HepG2 (cell line): Measurements from ENCODE around the gene LMBRD2. TPM values are rescaled to one million over a fixed set of nuclear protein-coding genes. Genes with fewer than 3 reads are reported as not detected.

Experiments used
- ATAC-seq: fragments of 200-7000 bp; cut with Tn5 transposase; 3 replicates; pipeline ENCODE4 v1.9.1; 2020; ENCODE audit warnings: mild to moderate bottlenecking, moderate library complexity
- Bru-seq: library from RNA; stranded (reverse); fragments of 400-500 nt; gene quantifications from one replicate; lab custom pipeline; 2021; lab: Mats Ljungman, UMichigan
- BruChase-seq, 2 experiments: library from RNA; stranded (reverse); fragments of 400-500 nt; gene quantifications; one replicate each; lab custom pipeline; 2021; lab: Mats Ljungman, UMichigan
- BruUV-seq: library from RNA; stranded (reverse); fragments of 400-500 nt; replicated peaks from 2 replicates; lab custom pipeline; 2021; lab: Mats Ljungman, UMichigan
- CTCF ChIA-PET: fragments of 300-600 bp; formaldehyde crosslinking; extraction: SDS; loops from one replicate; lab custom pipeline; 2021; ENCODE audit warnings: low total read pairs, inconsistent platforms, low intra/inter-chr PET ratio; lab: Yijun Ruan, JAX
- POLR2A ChIA-PET: fragments of 350-600 bp; sonication (Branson Sonifier 250); formaldehyde crosslinking; loops from one replicate; lab custom pipeline; 2020; ENCODE audit warnings: antibody characterized with exemption, inconsistent platforms; lab: Yijun Ruan, JAX
- DNase-seq: peaks from one replicate; pipeline ENCODE4 v3.0.0-alpha.2; 2015; ENCODE audit warnings: low spot score
- FAIRE-seq: peaks from 3 replicates; lab custom pipeline; 2011; peaks lifted over from hg19 to GRCh38; lab: Jason Lieb, UNC
- H2AFZ ChIP-seq: one replicate; pipeline ENCODE4 v1.6.1; 2011; ENCODE audit warnings: low read length, inconsistent platforms
- H3K27ac ChIP-seq: fragments of 300-600 bp; 3 replicates; pipeline ENCODE4 v1.8.0; 2011; ENCODE audit warnings: mixed run types, mild to moderate bottlenecking, mixed read lengths, low read length, inconsistent platforms; ENCODE audit not compliant: insufficient read depth; ENCODE audit errors: extremely low read length
- H3K27me3 ChIP-seq, 2 experiments: fragments of 200-600 bp in 1 of 2; 2 replicates in 1 of 2; 3 replicates in 1 of 2; pipeline versions ENCODE4 v1.6.0 to v1.8.0; 2011; ENCODE audit warnings: low read length in 2 of 2, mild to moderate bottlenecking in 2 of 2, moderate library complexity in 2 of 2, inconsistent platforms in 1 of 2; ENCODE audit not compliant: insufficient read depth in 2 of 2, control insufficient read depth in 1 of 2
- H3K36me3 ChIP-seq, 2 experiments: fragments of 200-600 bp in 1 of 2; replicated peaks in 1 of 2; 2 replicates in 1 of 2; 3 replicates in 1 of 2; pipeline versions ENCODE4 v1.5.1 to v1.8.0; 2011; ENCODE audit warnings: low read length in 2 of 2, inconsistent platforms in 1 of 2; ENCODE audit not compliant: insufficient read depth in 2 of 2, control insufficient read depth in 1 of 2
- H3K4me1 ChIP-seq: 2 replicates; pipeline ENCODE4 v1.5.1; 2012; ENCODE audit warnings: low read length, inconsistent platforms; ENCODE audit not compliant: insufficient read depth
- H3K4me2 ChIP-seq: 2 replicates; pipeline ENCODE4 v1.6.0; 2011; ENCODE audit warnings: low read depth, low read length, inconsistent platforms
- H3K4me3 ChIP-seq, 3 experiments: fragments of 200-600 bp in 1 of 3; sonication (generic), shearing (Covaris generic) in 1 of 3; replicated peaks in 1 of 3; 2 replicates each; pipeline ENCODE4 v1.5.1; 2011 to 2016; ENCODE audit warnings: low read length in 3 of 3, inconsistent platforms in 2 of 3, low read depth in 2 of 3, mild to moderate bottlenecking in 2 of 3, control low read depth in 1 of 3, mixed read lengths in 1 of 3; ENCODE audit not compliant: insufficient read depth in 1 of 3
- H3K79me2 ChIP-seq: one replicate; pipeline ENCODE4 v1.6.1; 2011; ENCODE audit warnings: low read length, inconsistent platforms; ENCODE audit not compliant: insufficient read depth
- H3K9ac ChIP-seq: 2 replicates; pipeline ENCODE4 v1.6.0; 2011; ENCODE audit warnings: mild to moderate bottlenecking, low read depth, low read length, inconsistent platforms; ENCODE audit not compliant: insufficient read depth
- H3K9me3 ChIP-seq: 2 replicates; pipeline ENCODE4 v1.5.1; 2012; ENCODE audit warnings: mild to moderate bottlenecking, low read length
- H4K20me1 ChIP-seq: 2 replicates; pipeline ENCODE4 v1.6.0; 2011; ENCODE audit warnings: inconsistent platforms, mild to moderate bottlenecking, low read length, moderate library complexity; ENCODE audit not compliant: insufficient read depth
- BORCS8-MEF2B ChIP-seq: sonication (generic); formaldehyde crosslinking; IDR thresholded peaks from 2 replicates; pipeline ENCODE4 v1.8.0; 2022; ENCODE audit warnings: mild to moderate bottlenecking, missing genetic modification reagents
- CREBL2 ChIP-seq: sonication (generic); formaldehyde crosslinking; IDR thresholded peaks from 2 replicates; pipeline ENCODE4 v1.8.1; 2023; ENCODE audit warnings: missing genetic modification reagents, mild to moderate bottlenecking, borderline replicate concordance
- HIVEP1 ChIP-seq: sonication (generic); formaldehyde crosslinking; IDR thresholded peaks from 2 replicates; pipeline ENCODE4 v1.4.0; 2020; ENCODE audit warnings: mild to moderate bottlenecking, missing genetic modification reagents
- HMGA1 ChIP-seq: sonication (generic); formaldehyde crosslinking; conservative IDR thresholded peaks from 2 replicates; pipeline ENCODE4 v1.4.0; 2020; ENCODE audit warnings: missing genetic modification reagents
- MTF2 ChIP-seq: sonication (generic); formaldehyde crosslinking; IDR thresholded peaks from 2 replicates; pipeline ENCODE4 v1.5.0; 2020; ENCODE audit warnings: missing genetic modification reagents, borderline replicate concordance
- NCOA2 ChIP-seq: sonication (generic); formaldehyde crosslinking; IDR thresholded peaks from 2 replicates; pipeline ENCODE4 v1.8.0; 2022; ENCODE audit warnings: inconsistent platforms
- NFATC3 ChIP-seq: sonication (generic); formaldehyde crosslinking; IDR thresholded peaks from 2 replicates; pipeline ENCODE4 v1.5.1; 2020; ENCODE audit warnings: mild to moderate bottlenecking, missing genetic modification reagents
- NFIC ChIP-seq: IDR thresholded peaks from 2 replicates; pipeline ENCODE4 v1.6.1; 2012; ENCODE audit warnings: mild to moderate bottlenecking, low read length, inconsistent platforms
- RXRA ChIP-seq: sonication (generic); formaldehyde crosslinking; IDR thresholded peaks from 2 replicates; pipeline ENCODE4 v1.5.1; 2020; ENCODE audit warnings: missing genetic modification reagents
- SNAI1 ChIP-seq: sonication (generic); formaldehyde crosslinking; IDR thresholded peaks from 2 replicates; pipeline ENCODE4 v1.5.0; 2020; ENCODE audit warnings: mild to moderate bottlenecking, missing genetic modification reagents, borderline replicate concordance
- ZBTB39 ChIP-seq: sonication (generic); formaldehyde crosslinking; IDR thresholded peaks from 2 replicates; pipeline ENCODE4 v1.5.0; 2020; ENCODE audit warnings: missing genetic modification reagents
- ZFP37 ChIP-seq: sonication (generic); formaldehyde crosslinking; IDR thresholded peaks from 2 replicates; pipeline ENCODE4 v1.4.0; 2020; ENCODE audit warnings: missing genetic modification reagents, borderline replicate concordance
- ZNF350 ChIP-seq: sonication (generic); formaldehyde crosslinking; IDR thresholded peaks from 2 replicates; pipeline ENCODE4 v1.4.0; 2020; ENCODE audit warnings: mild to moderate bottlenecking, low read depth, missing genetic modification reagents, borderline replicate concordance
- ZNF432 ChIP-seq: sonication (generic); formaldehyde crosslinking; IDR thresholded peaks from 2 replicates; pipeline ENCODE4 v1.5.0; 2020; ENCODE audit warnings: missing genetic modification reagents, mild to moderate bottlenecking, borderline replicate concordance
- ZNF510 ChIP-seq: sonication (generic); formaldehyde crosslinking; IDR thresholded peaks from 2 replicates; pipeline ENCODE4 v1.4.0; 2020; ENCODE audit warnings: low read depth, mild to moderate bottlenecking, missing genetic modification reagents
- ZNF672 ChIP-seq: sonication (generic); formaldehyde crosslinking; IDR thresholded peaks from 2 replicates; pipeline ENCODE4 v1.8.1; 2022; ENCODE audit warnings: missing genetic modification reagents
- WGBS: methylation state at CpG from one replicate; pipeline ENCODE4 v1.1.6; 2017; ENCODE audit warnings: low lambda C conversion rate; 5-methylcytosine and 5-hydroxymethylcytosine counted together
- in situ Hi-C: cut with HindIII; loops from 2 replicates; pipeline ENCODE4 v1.10.0; 2017; ENCODE audit warnings: low pct_unique_long_range_greater_than_20kb; ENCODE audit not compliant: extremely low pct_ligation_motif_present
- intact Hi-C: fragments of 100-400 bp; cut with micrococcal nuclease; formaldehyde crosslinking; loops from one replicate; pipeline ENCODE4 v1.10.0; 2022; ENCODE audit not compliant: unreplicated experiment
- long read RNA-seq, 2 experiments: library from RNA in 1 of 2; library from polyadenylated mRNA in 1 of 2; stranded (forward) in 1 of 2; unstranded in 1 of 2; transcript quantifications; one replicate each; pipeline ENCODE4 v2.0.0, GENCODE V29; 2019 to 2022
- polyA minus RNA-seq, 3 experiments: library from RNA; depleted of rRNA, polyadenylated mRNA; stranded (reverse); fragments of >200 nt; gene quantifications; 2 replicates each; pipeline ENCODE4 v1.2.3, GENCODE V29; 2011; ENCODE audit warnings: low replicate concordance in 1 of 3
- polyA plus RNA-seq, 8 experiments: library from polyadenylated mRNA; depleted of rRNA in 3 of 8; stranded (reverse) in 7 of 8; unstranded in 1 of 8; fragments of >200 nt; fragmentation: Illumina TruSeq in 4 of 8; extraction: Trizol in 4 of 8; gene quantifications; 2 replicates each; pipeline versions ENCODE4 v1.2.1 to v1.2.3, GENCODE V29; 2011 to 2016; ENCODE audit warnings: low read depth in 4 of 8, missing spikeins in 1 of 8, mixed read lengths in 1 of 8; ENCODE audit not compliant: insufficient read depth in 1 of 8
- total RNA-seq, 5 experiments: library from RNA; depleted of rRNA; stranded (reverse); fragments of >200 nt; fragmentation: Illumina TruSeq; extraction: Trizol; gene quantifications; 2 replicates each; pipeline ENCODE4 v1.2.3, GENCODE V29; 2016; ENCODE audit warnings: low read depth in 1 of 5

LMBRD2 gene
- total RNA-seq (2016; rRNA removed; fragmentation: Illumina TruSeq; extraction: Trizol), result 1.8 and 4.7 TPM in 2 replicates
- 0.51 and 0.88 TPM in 2 replicates for total RNA-seq (2016; cell fraction: cytosol; rRNA removed; fragmentation: Illumina TruSeq; extraction: Trizol; ENCODE audit: low read depth)
- total RNA-seq (2016; cell fraction: insoluble cytoplasmic fraction; rRNA removed; fragmentation: Illumina TruSeq; extraction: Trizol), result 1.9 and 2.6 TPM in 2 replicates
- total RNA-seq (2016; cell fraction: membrane; rRNA removed; fragmentation: Illumina TruSeq; extraction: Trizol), result 0.83 and 1.1 TPM in 2 replicates
- total RNA-seq (2016; cell fraction: nucleus; rRNA removed; fragmentation: Illumina TruSeq; extraction: Trizol), result 6.0 and 7.7 TPM in 2 replicates
- polyA plus RNA-seq (2011; rRNA removed), result 2.0 TPM in 2 replicates
- 0.43 and 0.82 TPM in 2 replicates for polyA plus RNA-seq (2011; cell fraction: cytosol; rRNA removed)
- 2.0 and 2.2 TPM in 2 replicates for polyA plus RNA-seq (2011; cell fraction: nucleus; rRNA removed)
- 2.1 and 2.8 TPM in 2 replicates for polyA plus RNA-seq (2012)
- polyA plus RNA-seq (2016; cell fraction: cytosol; fragmentation: Illumina TruSeq; extraction: Trizol; ENCODE audit: low read depth), result 0.12 and 0.41 TPM in 2 replicates
- 1.1 and 1.2 TPM in 2 replicates for polyA plus RNA-seq (2016; cell fraction: insoluble cytoplasmic fraction; fragmentation: Illumina TruSeq; extraction: Trizol; ENCODE audit: low read depth)
- polyA plus RNA-seq (2016; cell fraction: membrane; fragmentation: Illumina TruSeq; extraction: Trizol; ENCODE audit: low read depth), result 0.27 and 0.40 TPM in 2 replicates
- polyA plus RNA-seq (2016; cell fraction: nucleus; fragmentation: Illumina TruSeq; extraction: Trizol; ENCODE audit: insufficient read depth, low read depth), result 4.2 and 5.2 TPM in 2 replicates
- 3.3 and 13.6 TPM in 2 replicates for polyA minus RNA-seq (2011; rRNA and poly(A)+ RNA removed; ENCODE audit: low replicate concordance)
- polyA minus RNA-seq (2011; cell fraction: cytosol; rRNA and poly(A)+ RNA removed), result 2.8 and 4.0 TPM in 2 replicates
- 6.8 and 9.4 TPM in 2 replicates for polyA minus RNA-seq (2011; cell fraction: nucleus; rRNA and poly(A)+ RNA removed)
- Bru-seq, nascent RNA, result percentile 45 among the genes with signal in this experiment
- BruChase-seq, experiment 1, labeled RNA remaining after a 6-hour chase, result percentile 46 among the genes with signal in this experiment
- BruChase-seq, experiment 2, labeled RNA remaining after a 2-hour chase, result percentile 45 among the genes with signal in this experiment
- long read RNA-seq, experiment 1, partial matches to known transcripts, result 3 of 6 reads
- long read RNA-seq, experiment 1, other reads (novel, unspliced or antisense), result 3 of 6 reads
- long read RNA-seq, experiment 2, partial matches to known transcripts, result 0 of 4 reads
- long read RNA-seq, experiment 2, other reads (novel, unspliced or antisense), result 4 of 4 reads

- Histone ChIP-seq H3K9ac (peak within 1 kb of the TSS; percentile 87), H3K79me2 (peaks cover 49% of the 10 kb centered on the region), H3K4me1 (peaks cover 73% of the 10 kb centered on the region), H3K9me3 (no peaks in the 10 kb centered on the region), H3K4me2 (peak within 1 kb of the TSS; percentile 99), H4K20me1 (no peaks in the 10 kb centered on the region), H3K36me3 (peaks cover 3 to 22% of the 10 kb centered on the region in 2 experiments; a peak in 3 of 5 replicates), H3K27me3 (no peaks in the 10 kb centered on the region; a peak in 1 of 5 replicates), H3K4me3 (peak within 1 kb of the TSS; percentile 90 to 94 (median 90)), H3K27ac (peak within 1 kb of the TSS; percentile 83), H2AFZ (peak within 1 kb of the TSS; percentile 52)
- peak; percentile 95 for DNase-seq
- intact Hi-C loops, result loop anchor here (1.0 to 10.0 kb wide), 5 partner anchors 12 to 1224 kb away; partner anchors contain the start of genes DNAJC21 and NIPBL
- ATAC-seq, result peak; percentile 97
- CTCF ChIA-PET, result no interaction called here
- TSS peak; percentile 66 for BruUV-seq
- in situ Hi-C loops, result no loop called here
- POLR2A ChIA-PET, result interaction anchor here (0.9 to 4.5 kb wide), 8 partner anchors 10 to 92 kb away, joined by 3 to 57 read pairs (median 8); partner anchors contain the start of gene NADK2
- WGBS, result 0% methylated on average over 29 of the region's 81 CpGs
- peak; percentile 85 for FAIRE-seq
- no peak for TF ChIP-seq ZNF432 (CRISPR knock-in tag)
- TF ChIP-seq ZFP37 (CRISPR knock-in tag), result peak; percentile 53; the same call in 1 of the 2 replicates
- no peak for TF ChIP-seq MTF2 (CRISPR knock-in tag)
- no peak for TF ChIP-seq ZNF510 (CRISPR knock-in tag)
- peak; percentile 52 for TF ChIP-seq HIVEP1 (CRISPR knock-in tag)
- no peak for TF ChIP-seq HMGA1
- no peak for TF ChIP-seq ZNF672 (CRISPR knock-in tag)
- TF ChIP-seq CREBL2 (CRISPR knock-in tag), result no peak
- no peak for TF ChIP-seq NFIC
- peak; percentile 83 for TF ChIP-seq ZNF350
- 0 out of 2 replicates have a peak, but pooled peaks have one; percentile 47 for TF ChIP-seq SNAI1
- TF ChIP-seq NFATC3 (CRISPR knock-in tag), result no peak
- TF ChIP-seq ZBTB39 (CRISPR knock-in tag), result no peak
- no peak for TF ChIP-seq NCOA2 (CRISPR knock-in tag)
- TF ChIP-seq RXRA (CRISPR knock-in tag), result peak; percentile 37; the same call in 1 of the 2 replicates
- peak; percentile 93 for TF ChIP-seq BORCS8-MEF2B (CRISPR knock-in tag)
Observed at GRCh38 chr5:36151434-36152323, at the start of gene LMBRD2, which contains the start of gene SKP2. Gene LMBRD2 (minus strand): TSS chr5:36151887. CDS start chr5:36143349, 8,538 bp downstream. Gene SKP2 (plus strand): TSS chr5:36152111. CDS start chr5:36152263, 152 bp downstream.
